H1 (cell line): Measurements from ENCODE around the gene HPN. TPM values are rescaled to one million over a fixed set of nuclear protein-coding genes. Genes with fewer than 3 reads are reported as not detected.

ENCODE experiments used
- RAD21 ChIP-seq, 2 experiments: IDR thresholded peaks in 1 of 2; conservative IDR thresholded peaks in 1 of 2; 2 replicates each; pipeline ENCODE4 v1.6.1; 2011; ENCODE audit warnings: low read depth in 2 of 2, low read length in 2 of 2, improper control_type of control experiment in 1 of 2, inconsistent platforms in 1 of 2, mild to moderate bottlenecking in 1 of 2, moderate library complexity in 1 of 2
- RBBP5 ChIP-seq: IDR thresholded peaks from 2 replicates; pipeline ENCODE4 v1.7.1; 2012; ENCODE audit warnings: low read depth, mild to moderate bottlenecking, inconsistent platforms, low read length, moderate library complexity, borderline replicate concordance
- polyA plus RNA-seq, 7 experiments: library from polyadenylated mRNA; depleted of rRNA in 3 of 7; stranded (reverse) in 5 of 7; unstranded in 2 of 7; fragments of >200 nt in 5 of 7; fragments of 200-250 nt in 2 of 7; gene quantifications; 1 replicate in 5 of 7; 2 replicates in 1 of 7; 4 replicates in 1 of 7; pipeline versions ENCODE4 v1.2.1 to v1.2.3, GENCODE V29; 2011 to 2013; ENCODE audit warnings: missing spikeins in 2 of 7, mixed read lengths in 2 of 7
- total RNA-seq: library from RNA; stranded (reverse); fragmentation: NEBNext Ultra II Directional; extraction: Animal tissue kit (Norgen Biotek cat#: 25700); gene quantifications from 2 replicates; pipeline ENCODE4 v1.2.1, GENCODE V29; 2021

The HPN gene
- total and polyA plus RNA-seq, 2 of the 8 experiments (the other 6 are each of a cell fraction or from before 2014, with no cell fraction given) = 14.7 to 33.7 TPM

GRCh38 chr19:35093430-35093829, 51.9 kb downstream of the HPN start (continued):
- TF ChIP-seq RBBP5 (no peak), RAD21 (IDR thresholded peaks at IDR 0.05 in 1 of 2, conservative IDR thresholded peaks at IDR 0.05 in 1 of 2; ENCODE audit: low read depth in 2 of 2, low read length in 2 of 2) (no peak)
